H9 (cell line): ENCODE data around the gene DGKB. TPM values are rescaled to one million over a fixed set of nuclear protein-coding genes. Genes with fewer than 3 reads are reported as not detected.

Source experiments
- DNase-seq: peaks from one replicate; pipeline ENCODE4 v3.0.0-alpha.2; 2017
- H2AFZ ChIP-seq: one replicate; pipeline ENCODE4 v1.6.1; 2013; ENCODE audit warnings: mild to moderate bottlenecking, low read length, control low read depth, moderate library complexity
- H2AK5ac ChIP-seq: 2 replicates; pipeline ENCODE4 v1.6.1; 2013; ENCODE audit warnings: low read length, control low read depth, mixed read lengths; ENCODE audit not compliant: insufficient read length
- H2BK120ac ChIP-seq: one replicate; pipeline ENCODE4 v1.6.1; 2013; ENCODE audit warnings: low read depth, mild to moderate bottlenecking, low read length, control low read depth, inconsistent platforms; ENCODE audit not compliant: poor library complexity, severe bottlenecking
- H2BK12ac ChIP-seq: 2 replicates; pipeline ENCODE4 v1.6.1; 2013; ENCODE audit warnings: low read length, control low read depth, mixed read lengths, low read depth; ENCODE audit not compliant: insufficient read length
- H2BK15ac ChIP-seq: 2 replicates; pipeline ENCODE4 v1.6.1; 2013; ENCODE audit warnings: low read depth, low read length, control low read depth
- H2BK20ac ChIP-seq: one replicate; pipeline ENCODE4 v1.6.1; 2013; ENCODE audit warnings: low read depth, mild to moderate bottlenecking, low read length, control low read depth, inconsistent platforms; ENCODE audit not compliant: poor library complexity, severe bottlenecking
- H2BK5ac ChIP-seq: 2 replicates; pipeline ENCODE4 v1.6.1; 2013; ENCODE audit warnings: low read length, control low read depth, mixed read lengths; ENCODE audit not compliant: insufficient read length
- H3K14ac ChIP-seq: 2 replicates; pipeline ENCODE4 v1.6.1; 2013; ENCODE audit warnings: low read length, control low read depth; ENCODE audit not compliant: insufficient read depth
- H3K18ac ChIP-seq: 2 replicates; pipeline ENCODE4 v1.6.1; 2013; ENCODE audit warnings: low read depth, mild to moderate bottlenecking, mixed read lengths, low read length, control low read depth; ENCODE audit not compliant: insufficient read length
- H3K23ac ChIP-seq: 2 replicates; pipeline ENCODE4 v1.6.1; 2013; ENCODE audit warnings: low read length, control low read depth, mixed read lengths, low read depth; ENCODE audit not compliant: insufficient read length
- H3K23me2 ChIP-seq: 2 replicates; pipeline ENCODE4 v1.6.1; 2013; ENCODE audit warnings: low read depth, mild to moderate bottlenecking, mixed read lengths, low read length, control low read depth; ENCODE audit not compliant: insufficient read length, poor library complexity, severe bottlenecking
- H3K27ac ChIP-seq: 2 replicates; pipeline ENCODE4 v1.5.1; 2013; ENCODE audit warnings: low read length, control low read depth, mixed read lengths, low read depth; ENCODE audit not compliant: insufficient read length
- H3K27me3 ChIP-seq: 2 replicates; pipeline ENCODE4 v1.6.1; 2013; ENCODE audit warnings: low read length, control low read depth, inconsistent platforms; ENCODE audit not compliant: insufficient read depth
- H3K4ac ChIP-seq: 2 replicates; pipeline ENCODE4 v1.6.1; 2013; ENCODE audit warnings: low read depth, mild to moderate bottlenecking, control low read depth, inconsistent platforms, low read length, moderate library complexity
- H3K4me1 ChIP-seq: 2 replicates; pipeline ENCODE4 v1.6.1; 2013; ENCODE audit warnings: low read length, control low read depth, inconsistent platforms; ENCODE audit not compliant: insufficient read depth
- H3K4me2 ChIP-seq: 2 replicates; pipeline ENCODE4 v1.6.1; 2013; ENCODE audit warnings: low read length, control low read depth, mixed read lengths; ENCODE audit not compliant: insufficient read length, insufficient read depth
- H3K56ac ChIP-seq: 2 replicates; pipeline ENCODE4 v1.6.1; 2013; ENCODE audit warnings: low read depth, mild to moderate bottlenecking, mixed read lengths, low read length, control low read depth; ENCODE audit not compliant: insufficient read length
- H3K79me1 ChIP-seq: 2 replicates; pipeline ENCODE4 v1.6.1; 2013; ENCODE audit warnings: low read depth, mild to moderate bottlenecking, moderate library complexity, low read length, control low read depth, inconsistent platforms; ENCODE audit not compliant: insufficient read depth, poor library complexity, severe bottlenecking
- H3K79me2 ChIP-seq: 2 replicates; pipeline ENCODE4 v1.6.1; 2013; ENCODE audit warnings: low read length, control low read depth, inconsistent platforms; ENCODE audit not compliant: insufficient read depth
- H3K9ac ChIP-seq: 2 replicates; pipeline ENCODE4 v1.6.1; 2013; ENCODE audit warnings: low read length, control low read depth, mixed read lengths; ENCODE audit not compliant: insufficient read length; ENCODE audit errors: extremely low read depth
- H3K9me3 ChIP-seq: one replicate; pipeline ENCODE4 v1.6.1; 2013; ENCODE audit warnings: low read depth, low read length, inconsistent platforms; ENCODE audit not compliant: control insufficient read depth
- H3T11ph ChIP-seq: one replicate; pipeline ENCODE4 v1.6.1; 2013; ENCODE audit warnings: mild to moderate bottlenecking, low read length, control low read depth, inconsistent platforms
- H4K20me1 ChIP-seq: one replicate; pipeline ENCODE4 v1.6.1; 2013; ENCODE audit not compliant: control insufficient read depth, insufficient read length, insufficient read depth
- H4K5ac ChIP-seq: 2 replicates; pipeline ENCODE4 v1.6.1; 2013; ENCODE audit warnings: low read depth, mild to moderate bottlenecking, mixed read lengths, low read length, control low read depth; ENCODE audit not compliant: insufficient read length
- H4K8ac ChIP-seq: replicated peaks from 2 replicates; pipeline ENCODE4 v1.6.1; 2013; ENCODE audit warnings: low read length, control low read depth, mixed read lengths, low read depth; ENCODE audit not compliant: insufficient read length
- H4K91ac ChIP-seq: 2 replicates; pipeline ENCODE4 v1.6.1; 2013; ENCODE audit warnings: low read depth, mild to moderate bottlenecking, moderate library complexity, mixed read lengths, low read length, control low read depth; ENCODE audit not compliant: insufficient read length
- H3K27ac Mint-ChIP-seq, 3 experiments: 2 replicates in 2 of 3; 3 replicates in 1 of 3; pipeline ENCODE4 v1.8.0; 2020 to 2021; ENCODE audit warnings: mixed read lengths in 3 of 3, mild to moderate bottlenecking in 1 of 3, moderate library complexity in 1 of 3
- H3K27me3 Mint-ChIP-seq: 2 replicates; pipeline ENCODE4 v1.8.0; 2021; ENCODE audit warnings: low read depth, mild to moderate bottlenecking, moderate library complexity, mixed read lengths
- H3K36me3 Mint-ChIP-seq, 3 experiments: 2 replicates in 2 of 3; 3 replicates in 1 of 3; pipeline ENCODE4 v1.8.0; 2020 to 2021; ENCODE audit warnings: low read depth in 3 of 3, mixed read lengths in 3 of 3; ENCODE audit not compliant: insufficient read depth in 1 of 3
- H3K4me1 Mint-ChIP-seq, 2 experiments: 2 replicates each; pipeline ENCODE4 v1.8.0; 2020; ENCODE audit warnings: mixed read lengths in 2 of 2
- H3K4me3 Mint-ChIP-seq, 2 experiments: 2 replicates in 1 of 2; 3 replicates in 1 of 2; pipeline ENCODE4 v1.8.0; 2020 to 2021; ENCODE audit warnings: mild to moderate bottlenecking in 2 of 2, mixed read lengths in 2 of 2, moderate library complexity in 1 of 2
- H3K9me3 Mint-ChIP-seq, 2 experiments: 2 replicates in 1 of 2; 3 replicates in 1 of 2; pipeline ENCODE4 v1.8.0; 2020; ENCODE audit warnings: mild to moderate bottlenecking in 2 of 2, mixed read lengths in 2 of 2, moderate library complexity in 1 of 2
- WGBS: extraction: QIAGEN DNeasy Blood & Tissue Kit; methylation state at CpG from one replicate; pipeline ENCODE4 v1.1.7; 2013; ENCODE audit warnings: missing lambda C conversion rate, low lambda C conversion rate, mixed read lengths; ENCODE audit not compliant: insufficient read length; ENCODE audit errors: extremely low coverage; 5-methylcytosine and 5-hydroxymethylcytosine counted together
- total RNA-seq: library from RNA; stranded (reverse); gene quantifications from 2 replicates; pipeline ENCODE4 v1.2.1, GENCODE V29; 2021
- TF ChIP-seq, protein P1 (sequence below): fragments of 200-600 bp; sonication (generic); conservative IDR thresholded peaks from 3 replicates; pipeline ENCODE4 v1.8.0; 2021; ENCODE audit warnings: antibody characterized with exemption, mild to moderate bottlenecking

The DGKB gene
- total RNA-seq, 1 experiment from 2014 or later = 0.26 TPM

DNA sequence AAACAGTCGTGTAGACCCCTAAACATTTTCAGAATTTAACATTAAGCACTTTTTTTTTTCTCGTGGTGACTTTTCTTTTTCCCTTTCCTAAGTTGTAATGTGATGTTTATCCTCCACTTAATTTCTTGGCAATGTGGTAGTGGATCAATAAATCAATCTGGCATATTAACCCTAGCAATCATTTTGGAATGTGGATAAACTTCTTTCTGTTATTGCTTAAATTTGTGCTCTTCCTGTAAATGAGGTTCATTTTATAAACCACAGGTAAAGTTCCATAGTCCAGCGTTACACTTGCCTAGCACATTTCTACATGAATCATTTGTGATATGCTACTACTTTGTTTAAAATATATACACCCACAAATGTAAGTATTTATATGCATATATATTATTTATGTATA lies 665.7 kb downstream of the DGKB start:
- no peaks in the 10 kb centered on the region for H3K79me1 ChIP-seq
- H4K20me1 ChIP-seq = no peaks in the 10 kb centered on the region
- no peak overlapping the region for H3K23ac ChIP-seq
- H2AFZ ChIP-seq = no peak overlapping the region
- no peak overlapping the region for H3T11ph ChIP-seq
- no peak overlapping the region for H3K18ac ChIP-seq
- no peaks in the 10 kb centered on the region for H3K36me3 Mint-ChIP-seq
- DNase-seq = no peak
- H3K9me3 ChIP-seq = no peaks in the 10 kb centered on the region
- no peak overlapping the region for H2BK12ac ChIP-seq
- H3K79me2 ChIP-seq = no peaks in the 10 kb centered on the region
- H3K9me3 Mint-ChIP-seq = no peaks in the 10 kb centered on the region
- no peak overlapping the region for H3K4me2 ChIP-seq
- no peak overlapping the region for H2AK5ac ChIP-seq
- no peak overlapping the region for H3K27ac Mint-ChIP-seq
- no peaks in the 10 kb centered on the region for H3K23me2 ChIP-seq
- H4K8ac ChIP-seq = no peak overlapping the region
- no peak overlapping the region for H2BK15ac ChIP-seq
- H3K27me3 Mint-ChIP-seq = no peaks in the 10 kb centered on the region
- no peak overlapping the region for H3K14ac ChIP-seq
- H3K9ac ChIP-seq = no peak overlapping the region
- peaks cover 4% of the 10 kb centered on the region; the same call in 1 of the 2 replicates for H3K4me1 ChIP-seq
- no peak overlapping the region for H3K27ac ChIP-seq
- H4K5ac ChIP-seq = no peak overlapping the region
- no peak overlapping the region for H2BK20ac ChIP-seq
- no peak overlapping the region for H2BK5ac ChIP-seq
- no CpG with 5 or more reads among the region's 3 CpGs for WGBS
- peaks cover 8 to 14% of the 10 kb centered on the region in 2 experiments for H3K4me1 Mint-ChIP-seq
- TF ChIP-seq, protein P1, sequence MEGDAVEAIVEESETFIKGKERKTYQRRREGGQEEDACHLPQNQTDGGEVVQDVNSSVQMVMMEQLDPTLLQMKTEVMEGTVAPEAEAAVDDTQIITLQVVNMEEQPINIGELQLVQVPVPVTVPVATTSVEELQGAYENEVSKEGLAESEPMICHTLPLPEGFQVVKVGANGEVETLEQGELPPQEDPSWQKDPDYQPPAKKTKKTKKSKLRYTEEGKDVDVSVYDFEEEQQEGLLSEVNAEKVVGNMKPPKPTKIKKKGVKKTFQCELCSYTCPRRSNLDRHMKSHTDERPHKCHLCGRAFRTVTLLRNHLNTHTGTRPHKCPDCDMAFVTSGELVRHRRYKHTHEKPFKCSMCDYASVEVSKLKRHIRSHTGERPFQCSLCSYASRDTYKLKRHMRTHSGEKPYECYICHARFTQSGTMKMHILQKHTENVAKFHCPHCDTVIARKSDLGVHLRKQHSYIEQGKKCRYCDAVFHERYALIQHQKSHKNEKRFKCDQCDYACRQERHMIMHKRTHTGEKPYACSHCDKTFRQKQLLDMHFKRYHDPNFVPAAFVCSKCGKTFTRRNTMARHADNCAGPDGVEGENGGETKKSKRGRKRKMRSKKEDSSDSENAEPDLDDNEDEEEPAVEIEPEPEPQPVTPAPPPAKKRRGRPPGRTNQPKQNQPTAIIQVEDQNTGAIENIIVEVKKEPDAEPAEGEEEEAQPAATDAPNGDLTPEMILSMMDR = no peak
- no peak overlapping the region for H3K4me3 Mint-ChIP-seq
- no peaks in the 10 kb centered on the region for H3K27me3 ChIP-seq
- no peak overlapping the region for H2BK120ac ChIP-seq
- no peak overlapping the region for H3K4ac ChIP-seq
- no peak overlapping the region for H3K56ac ChIP-seq
- no peak overlapping the region for H4K91ac ChIP-seq
